ENCODE data around the gene IRX4. TPM values are rescaled to one million over a fixed set of nuclear protein-coding genes. Genes with fewer than 3 reads are reported as not detected.

IRX4 gene
- total and polyA plus RNA-seq, 10 donors: 0.05 TPM; not detected in 9

- DNase-seq: peak; percentile 59
- TF ChIP-seq CTCF (IDR thresholded peaks at IDR 0.05 in 8 of 11, conservative IDR thresholded peaks at IDR 0.05 in 3 of 11) (no peak), POLR2A (IDR thresholded peaks at IDR 0.05) (no peak), POLR2AphosphoS5 (IDR thresholded peaks at IDR 0.05) (no peak)
- Histone ChIP-seq H3K27me3 (replicated peaks in 1 of 7) (peaks cover 0 to 69% (median 0%) of the 10 kb centered on the region in 7 donors), H3K36me3 (no peaks in the 10 kb centered on the region), H3K27ac (no peak overlapping the region), H3K9me3 (peaks cover 0 to 12% (median 0%) of the 10 kb centered on the region in 8 donors), H3K4me3 (no peak overlapping the region), H3K4me1 (no peaks in the 10 kb centered on the region)
- intact Hi-C loops (cut with DNase I; ENCODE audit: low total_unique reads): no loop called here
- WGBS, 5 donors: 86 to 93% (median 89%) methylated on average over 7 to 18 of the region's 18 CpGs
These were observed 15.2 kb upstream of the IRX4 start for GRCh38 chr5:1897816-1898450.

- Histone ChIP-seq H3K4me1 (no peaks in the 10 kb centered on the region), H3K9me3 (peaks cover 0 to 12% (median 0%) of the 10 kb centered on the region in 8 donors)
- WGBS, 5 donors: 63 to 77% (median 70%) methylated on average over 8 to 11 of the region's 11 CpGs
These were observed 14.7 kb upstream of the IRX4 start for GRCh38 chr5:1897386-1897785.

GRCh38 chr5:1896602-1897376, 14.1 kb upstream of the IRX4 start:
- Histone ChIP-seq H3K4me1 (no peaks in the 10 kb centered on the region), H3K4me3 (no peak overlapping the region), H3K27me3 (replicated peaks in 1 of 7) (peaks cover 0 to 79% (median 0%) of the 10 kb centered on the region in 7 donors), H3K36me3 (no peaks in the 10 kb centered on the region), H3K27ac (no peak overlapping the region), H3K9me3 (peaks cover 0 to 7% (median 0%) of the 10 kb centered on the region in 8 donors)
- intact Hi-C loops (cut with DNase I; ENCODE audit: low total_unique reads): no loop called here
- DNase-seq: peak; percentile 56
- 67 to 82% (median 71%) methylated on average over 21 of the region's 21 CpGs for WGBS, 5 donors
- no peak for TF ChIP-seq POLR2A (IDR thresholded peaks at IDR 0.05)
- TF ChIP-seq CTCF (IDR thresholded peaks at IDR 0.05 in 8 of 11, conservative IDR thresholded peaks at IDR 0.05 in 3 of 11): no peak
- no peak for TF ChIP-seq POLR2AphosphoS5 (IDR thresholded peaks at IDR 0.05)

More at GRCh38 chr5:1897386-1897785, 14.7 kb upstream of the IRX4 start:
- TF ChIP-seq POLR2AphosphoS5 (IDR thresholded peaks at IDR 0.05): no peak
- no peak for TF ChIP-seq POLR2A (IDR thresholded peaks at IDR 0.05)
- TF ChIP-seq CTCF (IDR thresholded peaks at IDR 0.05 in 8 of 11, conservative IDR thresholded peaks at IDR 0.05 in 3 of 11): no peak
- Histone ChIP-seq H3K27me3 (replicated peaks in 1 of 7) (peaks cover 0 to 75% (median 0%) of the 10 kb centered on the region in 7 donors), H3K36me3 (no peaks in the 10 kb centered on the region), H3K27ac (no peak overlapping the region), H3K4me3 (no peak overlapping the region)
- intact Hi-C loops (cut with DNase I; ENCODE audit: low total_unique reads): no loop called here
- peak; percentile 50 for DNase-seq

Data from spleen (tissue), 11 donors.